GM23248 (cell line): ENCODE data around the gene CCDC80. TPM values are rescaled to one million over a fixed set of nuclear protein-coding genes. Genes with fewer than 3 reads are reported as not detected.
"Not testable (repeated sequence)": the region's sequence is repeated elsewhere in the genome, so short reads cannot be mapped to it uniquely, and the experiment has no call there.

Experiments
- DNase-seq: peaks from one replicate; pipeline ENCODE4 v3.0.0-alpha.2; 2015
- H2AFZ ChIP-seq: fragments of 200-600 bp; sonication (generic); 2 replicates; pipeline ENCODE4 v1.6.1; 2016; ENCODE audit warnings: antibody characterized with exemption
- H3F3A ChIP-seq: fragments of 200-600 bp; sonication (generic); 2 replicates; pipeline ENCODE4 v1.6.1; 2016; ENCODE audit warnings: mild to moderate bottlenecking, antibody characterized with exemption, mixed run types; ENCODE audit not compliant: insufficient read depth
- H3K27ac ChIP-seq: fragments of 200-600 bp; sonication (generic); 2 replicates; pipeline ENCODE4 v1.5.1; 2016; ENCODE audit warnings: mild to moderate bottlenecking
- H3K27me3 ChIP-seq: fragments of 200-600 bp; sonication (generic); replicated peaks from 2 replicates; pipeline ENCODE4 v1.6.1; 2016; ENCODE audit warnings: mild to moderate bottlenecking; ENCODE audit not compliant: insufficient read depth
- H3K36me3 ChIP-seq: fragments of 200-600 bp; sonication (generic); 2 replicates; pipeline ENCODE4 v1.6.1; 2016; ENCODE audit warnings: low read depth, mild to moderate bottlenecking
- H3K4me1 ChIP-seq: fragments of 200-600 bp; sonication (generic); 2 replicates; pipeline ENCODE4 v1.6.1; 2016; ENCODE audit warnings: mild to moderate bottlenecking; ENCODE audit not compliant: insufficient read depth
- H3K4me2 ChIP-seq: fragments of 200-600 bp; sonication (generic); one replicate; pipeline ENCODE4 v1.6.1; 2016; ENCODE audit warnings: mild to moderate bottlenecking; ENCODE audit not compliant: unreplicated experiment
- H3K4me3 ChIP-seq: fragments of 200-600 bp; sonication (generic); 2 replicates; pipeline ENCODE4 v1.5.1; 2016; ENCODE audit warnings: mild to moderate bottlenecking
- H3K79me2 ChIP-seq: fragments of 200-600 bp; sonication (generic); 2 replicates; pipeline ENCODE4 v1.6.1; 2016; ENCODE audit warnings: mild to moderate bottlenecking; ENCODE audit not compliant: insufficient read depth
- H3K9ac ChIP-seq: fragments of 200-600 bp; sonication (generic); 2 replicates; pipeline ENCODE4 v1.6.1; 2016; ENCODE audit warnings: mild to moderate bottlenecking
- H3K9me2 ChIP-seq: fragments of 200-600 bp; sonication (generic); 2 replicates; pipeline ENCODE4 v1.6.1; 2016; ENCODE audit warnings: mixed run types, mild to moderate bottlenecking, moderate library complexity; ENCODE audit not compliant: insufficient read depth
- H3K9me3 ChIP-seq: fragments of 200-600 bp; sonication (generic); one replicate; pipeline ENCODE4 v1.6.1; 2017; ENCODE audit warnings: low read depth
- H4K20me1 ChIP-seq: fragments of 200-600 bp; sonication (generic); 2 replicates; pipeline ENCODE4 v1.6.0; 2016; ENCODE audit not compliant: insufficient read depth
- EZH2 ChIP-seq: fragments of 200-600 bp; sonication (generic); IDR thresholded peaks from 2 replicates; pipeline ENCODE4 v1.6.1; 2018; ENCODE audit warnings: antibody characterized with exemption, mild to moderate bottlenecking; ENCODE audit not compliant: insufficient read depth, poor library complexity, severe bottlenecking
- EZH2phosphoT487 ChIP-seq: fragments of 200-600 bp; sonication (generic); IDR thresholded peaks from 2 replicates; pipeline ENCODE4 v1.6.1; 2018; ENCODE audit warnings: antibody characterized with exemption, moderate library complexity, mild to moderate bottlenecking, low read depth; ENCODE audit not compliant: insufficient read depth
- WGBS, 2 experiments: methylation state at CpG; one replicate each; pipeline ENCODE4 v1.1.6; 2015 to 2017; ENCODE audit warnings: low lambda C conversion rate in 2 of 2, low coverage in 1 of 2; ENCODE audit errors: missing lambda C conversion rate in 2 of 2; 5-methylcytosine and 5-hydroxymethylcytosine counted together
- in situ Hi-C: fragments of 300-500 bp; cut with MboI; formaldehyde crosslinking; loops from 2 replicates; pipeline ENCODE4 v1.15.0; 2020
- polyA plus RNA-seq: library from polyadenylated mRNA; unstranded; fragments of >200 nt; fragmentation: Nextera tagmentation; extraction: Ambion mirVana; gene quantifications from 2 replicates; pipeline ENCODE4 v1.2.1, GENCODE V29; 2016
- total RNA-seq: library from RNA; depleted of rRNA; stranded (reverse); fragments of >200 nt; shearing (Covaris generic); gene quantifications from 2 replicates; pipeline ENCODE4 v1.2.3, GENCODE V29; 2014

CCDC80 gene
- total and polyA plus RNA-seq, 2 experiments from 2014 or later: 1,238 to 2,200 TPM

- H3K79me2 ChIP-seq: peaks cover 29% of the 10 kb centered on the region
- no peak overlapping the region for H3K4me2 ChIP-seq
- peaks cover 19% of the 10 kb centered on the region for H3F3A ChIP-seq
- no peak overlapping the region for H3K4me3 ChIP-seq
- TF ChIP-seq EZH2phosphoT487 (no peak), EZH2 (no peak)
- H3K9ac ChIP-seq: no peak overlapping the region
- no peaks in the 10 kb centered on the region for H3K9me3 ChIP-seq
- H3K27me3 ChIP-seq: no peaks in the 10 kb centered on the region
- H3K4me1 ChIP-seq: peaks cover 14% of the 10 kb centered on the region
- H3K36me3 ChIP-seq: no peaks in the 10 kb centered on the region
- in situ Hi-C loops: no loop called here
- H4K20me1 ChIP-seq: no peaks in the 10 kb centered on the region
- H2AFZ ChIP-seq: no peak overlapping the region
- no peaks in the 10 kb centered on the region for H3K9me2 ChIP-seq
- DNase-seq: no peak
- H3K27ac ChIP-seq: no peak overlapping the region
Measured at GRCh38 chr3:112564940-112565305, 76.0 kb downstream of the CCDC80 start.

GRCh38 chr3:112564247-112564939 lies 76.5 kb downstream of the CCDC80 start:
- in situ Hi-C loops, H3K36me3 ChIP-seq, H3K9me3 ChIP-seq, DNase-seq, H3K9ac ChIP-seq, H3K9me2 ChIP-seq, H3K4me3 ChIP-seq, H4K20me1 ChIP-seq, H3K4me2 ChIP-seq, H3K27ac ChIP-seq, H3K27me3 ChIP-seq, H2AFZ ChIP-seq: not testable (repeated sequence)
- WGBS, 2 experiments: 76 to 88% methylated on average over 14 of the region's 15 CpGs
- peaks cover 19% of the 10 kb centered on the region for H3F3A ChIP-seq
- peaks cover 20% of the 10 kb centered on the region for H3K4me1 ChIP-seq
- peaks cover 34% of the 10 kb centered on the region for H3K79me2 ChIP-seq

- DNase-seq: peak; percentile 99
- H3K27me3 ChIP-seq: no peaks in the 10 kb centered on the region
- H3K9ac ChIP-seq: peak within 1 kb of the TSS; percentile 92
- peak within 1 kb of the TSS; percentile 95 for H3K4me2 ChIP-seq
- H3K4me1 ChIP-seq: peaks cover 16% of the 10 kb centered on the region
- in situ Hi-C loops: no loop called here
- H2AFZ ChIP-seq: peak within 1 kb of the TSS; percentile 91
- H3K4me3 ChIP-seq: peak within 1 kb of the TSS; percentile 76
- peaks cover 59% of the 10 kb centered on the region for H3K79me2 ChIP-seq
- 0 out of 2 replicates have a peak, but pooled peaks cover 7% of the 10 kb centered on the region for H3K36me3 ChIP-seq
- TF ChIP-seq EZH2 (no peak), EZH2phosphoT487 (no peak)
- no peaks in the 10 kb centered on the region for H3K9me3 ChIP-seq
- H4K20me1 ChIP-seq: no peaks in the 10 kb centered on the region
- no peaks in the 10 kb centered on the region for H3K9me2 ChIP-seq
- peak within 1 kb of the TSS; percentile 90 for H3K27ac ChIP-seq
- 0 to 2% methylated on average over 51 to 57 of the region's 58 CpGs for WGBS, 2 experiments
- H3F3A ChIP-seq: peaks cover 10% of the 10 kb centered on the region
Measured at GRCh38 chr3:112561734-112562529, 79.0 kb downstream of the CCDC80 start, which contains the start of the genes ATG3 and SLC35A5. Gene ATG3, minus strand, starts transcription at chr3:112561962. Its CDS starts 434 bp downstream, at chr3:112561528. Gene SLC35A5, plus strand, starts transcription at chr3:112562045. Its CDS starts 1,359 bp downstream, at chr3:112563404.

GRCh38 chr3:112561484-112561733 lies 79.5 kb downstream of the CCDC80 start:
- Histone ChIP-seq H4K20me1 (no peaks in the 10 kb centered on the region), H3K36me3 (0 out of 2 replicates have a peak, but pooled peaks cover 7% of the 10 kb centered on the region), H3K79me2 (peaks cover 62% of the 10 kb centered on the region), H3K4me1 (peaks cover 16% of the 10 kb centered on the region), H3K9me2 (no peaks in the 10 kb centered on the region), H3K9ac (peak overlapping the region; percentile 92), H3K27me3 (no peaks in the 10 kb centered on the region), H3F3A (peaks cover 10% of the 10 kb centered on the region), H3K4me3 (peak overlapping the region; percentile 76), H3K27ac (peak overlapping the region; percentile 90), H3K9me3 (no peaks in the 10 kb centered on the region), H2AFZ (peak overlapping the region; percentile 91), H3K4me2 (peak overlapping the region; percentile 95)
- TF ChIP-seq EZH2phosphoT487 (no peak), EZH2 (no peak)
- in situ Hi-C loops: no loop called here
- WGBS, 2 experiments: 0 to 1% methylated on average over 8 to 18 of the region's 29 CpGs
- DNase-seq: no peak
